ACHN (cell line): Measurements from ENCODE around the gene LRP8.
"Not testable (repeated sequence)": the region's sequence is repeated elsewhere in the genome, so short reads cannot be mapped to it uniquely, and the experiment has no call there.

Source experiments
- DNase-seq: peaks from one replicate; pipeline ENCODE4 v3.0.0-alpha.2; 2015
- in situ Hi-C: cut with HindIII; loops from 2 replicates; pipeline ENCODE4 v1.10.0; 2017; ENCODE audit warnings: low sequenced_read_pairs, low pct_ligation_motif_present, low pct_unique_long_range_greater_than_20kb

The LRP8 gene

GRCh38 chr1:53296117-53296749 is 31.6 kb downstream of the LRP8 start:
- DNase-seq = no peak
- in situ Hi-C loops = no loop called here

DNA sequence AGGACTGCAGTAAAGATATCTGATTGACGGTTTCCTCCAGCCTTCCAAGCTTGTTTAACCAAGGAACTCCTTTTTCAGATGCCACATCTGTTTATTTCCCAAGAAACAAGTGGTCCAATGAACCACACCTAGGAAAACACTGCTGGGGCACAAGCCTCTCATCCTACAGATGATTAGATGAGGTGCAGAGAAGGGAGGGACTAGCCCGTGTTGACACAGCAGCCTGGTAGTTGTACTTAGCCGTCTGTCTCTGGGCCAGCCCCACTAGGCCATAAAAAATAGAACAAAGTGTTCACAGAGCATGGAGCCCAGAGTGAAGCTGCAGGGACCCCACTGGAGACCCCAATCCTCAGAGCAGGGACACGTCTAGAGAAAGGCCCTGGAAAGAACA is 32.1 kb downstream of the LRP8 start:
- no peak for DNase-seq

GRCh38 chr1:53295295-53295694 is 32.6 kb downstream of the LRP8 start:
- DNase-seq = no peak
- in situ Hi-C loops = no loop called here

More for the DNA sequence above, 32.1 kb downstream of the LRP8 start:
- in situ Hi-C loops = no loop called here

DNA sequence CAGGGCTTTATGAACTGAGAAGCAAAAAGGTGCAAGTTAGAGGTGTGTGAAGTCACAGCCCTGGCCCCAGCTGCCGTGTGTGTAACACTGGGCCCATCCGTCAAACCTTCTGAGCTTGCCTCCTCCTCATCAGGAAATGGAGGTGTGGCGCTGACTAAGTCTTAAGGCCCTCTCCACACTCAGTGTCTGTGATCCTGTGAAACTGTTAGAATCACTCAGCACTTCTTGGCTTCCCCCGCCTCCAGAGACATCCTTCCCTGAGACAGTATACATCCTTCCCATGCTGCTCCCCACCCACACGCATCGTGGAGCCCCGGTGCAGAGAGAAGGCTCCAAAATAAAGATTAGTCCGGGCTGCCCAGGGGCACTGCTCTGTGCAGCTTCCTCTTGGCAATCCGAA is 33.3 kb downstream of the LRP8 start:
- DNase-seq = no peak
- in situ Hi-C loops = no loop called here

- in situ Hi-C loops = no loop called here
- DNase-seq = no peak
Measured at GRCh38 chr1:53294061-53294460, 33.8 kb downstream of the LRP8 start.

- in situ Hi-C loops = no loop called here
- DNase-seq = no peak
Measured at GRCh38 chr1:53293123-53293522, 34.7 kb downstream of the LRP8 start.

GRCh38 chr1:53292690-53293089 is 35.2 kb downstream of the LRP8 start:
- DNase-seq = no peak
- in situ Hi-C loops = no loop called here

DNA sequence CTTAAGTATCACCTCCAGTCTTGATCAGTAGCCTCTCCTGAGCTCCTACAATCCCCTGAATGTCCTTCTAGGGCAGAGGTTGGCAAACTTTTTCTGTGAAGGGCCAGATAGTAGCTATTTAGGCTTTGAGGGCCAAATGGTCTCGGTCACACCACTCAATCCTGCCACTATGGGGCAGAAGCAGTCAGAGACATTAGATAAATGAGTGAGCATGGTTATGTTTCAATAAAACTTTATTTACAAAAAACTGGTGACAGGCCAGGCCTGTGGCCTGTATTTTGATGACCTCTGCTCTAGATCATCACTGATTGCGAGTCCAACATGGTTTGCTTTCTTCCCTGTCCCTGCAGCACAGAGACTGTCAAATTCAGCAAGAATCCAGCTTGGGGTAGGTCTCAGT is 36.3 kb downstream of the LRP8 start:
- no peak for DNase-seq
- in situ Hi-C loops = no loop called here

- no peak for DNase-seq
- in situ Hi-C loops = no loop called here
Measured at GRCh38 chr1:53288790-53289429, 39.0 kb downstream of the LRP8 start.

DNA sequence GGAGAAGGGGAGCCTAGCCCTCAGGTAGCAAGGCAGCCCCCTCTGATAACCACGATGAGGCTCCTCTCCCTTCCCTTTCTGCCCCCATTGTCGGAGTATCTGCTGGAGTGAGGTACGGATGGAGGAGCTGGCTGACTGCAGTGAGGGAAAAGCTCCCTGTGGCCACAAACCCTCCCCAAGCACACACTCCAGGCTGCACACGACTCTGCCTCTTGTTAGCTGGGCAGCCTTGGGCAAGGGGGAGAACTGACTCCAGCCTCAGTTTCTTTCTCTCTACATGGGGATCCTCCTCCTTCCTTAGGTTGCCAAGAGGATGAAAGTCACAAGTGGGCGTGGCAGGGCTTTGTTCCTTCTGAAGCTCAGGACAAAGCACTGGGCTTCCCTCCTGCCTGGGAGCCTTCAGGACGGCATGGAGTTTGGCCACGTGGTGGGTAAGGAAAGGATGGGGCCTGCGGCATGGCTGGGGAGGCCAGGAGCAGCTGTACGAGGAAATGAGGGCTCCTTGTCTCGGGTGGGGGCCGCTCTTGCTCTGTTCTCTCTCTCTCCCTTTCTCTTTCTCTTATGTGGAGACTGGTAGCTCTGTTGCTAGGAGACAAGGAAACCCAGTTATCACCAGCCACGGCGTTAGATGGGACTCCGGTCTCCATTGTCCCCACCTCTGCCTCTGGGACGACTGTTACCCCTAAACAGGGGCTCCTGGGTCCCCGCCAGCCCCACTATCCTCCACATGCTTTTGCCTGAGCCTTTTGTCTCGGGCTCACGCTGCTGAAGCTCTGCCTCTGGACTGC is 39.7 kb downstream of the LRP8 start:
- in situ Hi-C loops = no loop called here
- no peak for DNase-seq

- in situ Hi-C loops = no loop called here
- DNase-seq = no peak
Measured at GRCh38 chr1:53286955-53287354, 40.9 kb downstream of the LRP8 start.

GRCh38 chr1:53285969-53286760 is 41.7 kb downstream of the LRP8 start:
- no peak for DNase-seq
- in situ Hi-C loops = no loop called here

GRCh38 chr1:53285546-53285945 is 42.3 kb downstream of the LRP8 start:
- in situ Hi-C loops = no loop called here

DNA sequence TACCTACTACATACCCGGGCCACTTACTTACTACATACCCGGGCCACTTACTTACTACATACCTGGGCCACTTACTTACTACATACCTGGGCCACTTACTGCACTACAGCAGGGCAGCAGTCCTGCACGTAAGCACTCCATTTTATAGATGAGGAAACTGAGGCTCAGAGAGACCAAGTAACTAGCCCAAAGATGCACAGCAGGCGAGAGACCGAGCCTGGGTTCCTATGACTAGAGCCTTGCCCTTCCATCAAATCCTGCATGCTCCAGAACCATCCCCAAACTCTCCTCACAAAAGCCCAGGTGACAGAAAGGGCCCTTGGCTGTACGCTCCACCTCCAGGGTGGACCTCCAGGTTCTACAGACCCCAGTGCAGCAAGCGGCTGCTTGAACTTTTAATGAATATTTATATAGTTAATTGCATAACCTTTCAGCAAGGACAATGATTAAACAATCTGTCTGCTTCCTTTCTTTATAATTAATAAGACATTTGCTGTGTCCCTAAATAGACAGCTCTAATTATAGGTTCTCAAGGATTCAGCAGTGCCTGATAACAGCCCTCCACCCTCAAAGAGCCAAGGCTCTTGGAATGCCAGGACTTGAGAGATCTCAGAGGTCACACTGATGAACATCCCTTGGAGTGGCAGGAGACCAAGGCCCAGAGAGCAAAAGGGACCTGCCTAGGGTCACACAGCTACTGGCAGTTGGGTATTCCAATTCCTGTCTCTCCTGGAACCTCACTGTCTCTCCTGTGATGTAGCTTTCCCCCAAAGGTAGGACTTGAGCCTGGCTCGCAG is 43.4 kb downstream of the LRP8 start:
- no peak for DNase-seq
- in situ Hi-C loops = no loop called here

More at GRCh38 chr1:53285546-53285945, 42.3 kb downstream of the LRP8 start:
- no peak for DNase-seq

GRCh38 chr1:53283156-53283555 is 44.7 kb downstream of the LRP8 start:
- DNase-seq, in situ Hi-C loops: not testable (repeated sequence)

- in situ Hi-C loops = no loop called here
- no peak for DNase-seq
Measured at GRCh38 chr1:53281133-53281532, 46.7 kb downstream of the LRP8 start.

DNA sequence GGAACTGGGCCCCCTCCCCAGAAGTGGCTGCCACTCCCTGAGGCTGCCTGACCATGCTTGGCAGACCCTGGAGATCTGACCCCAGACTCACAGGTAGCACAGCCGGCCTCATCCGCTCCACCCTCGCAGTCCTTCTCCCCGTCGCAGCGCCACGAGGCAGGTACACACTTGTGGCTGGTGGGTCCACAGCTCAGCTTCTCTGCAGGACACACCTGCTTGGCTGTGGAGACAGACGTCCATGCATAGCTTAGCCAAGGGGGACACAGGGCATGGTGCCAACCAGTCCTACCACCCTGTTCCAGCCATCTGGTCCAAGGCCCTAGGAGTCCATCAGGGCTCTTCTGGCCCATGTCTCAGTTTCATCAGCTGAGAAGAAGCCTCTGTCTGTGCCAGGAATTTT is 47.4 kb downstream of the LRP8 start:
- DNase-seq = no peak
- in situ Hi-C loops = no loop called here
